OCI-LY7 (cell line): Measurements from ENCODE around the gene LZTS2. TPM values are rescaled to one million over a fixed set of nuclear protein-coding genes. Genes with fewer than 3 reads are reported as not detected.

Experiments used
- BruUV-seq: library from RNA; stranded (reverse); fragments of 400-500 nt; replicated peaks from 2 replicates; lab custom pipeline; 2021; lab: Mats Ljungman, UMichigan
- CTCF ChIA-PET: fragments of 300-600 bp; sonication (Branson Sonifier 250); formaldehyde crosslinking; loops from one replicate; lab custom pipeline; 2022; ENCODE audit warnings: antibody characterized with exemption; ENCODE audit not compliant: unreplicated experiment; lab: Charles Lee
- POLR2A ChIA-PET: fragments of 300-600 bp; sonication (Branson Sonifier 250); formaldehyde crosslinking; loops from one replicate; lab custom pipeline; 2022; ENCODE audit warnings: antibody characterized with exemption; lab: Charles Lee
- DNase-seq: peaks from one replicate; pipeline ENCODE4 v3.0.0-alpha.2; 2015; ENCODE audit warnings: low spot score
- H2AFZ ChIP-seq: fragments of 200-600 bp; sonication (generic), shearing (Covaris generic); 2 replicates; pipeline ENCODE4 v1.6.1; 2014; ENCODE audit warnings: mild to moderate bottlenecking, antibody characterized with exemption, low read length, moderate library complexity
- H3K27ac ChIP-seq: fragments of 200-600 bp; sonication (generic); 2 replicates; pipeline ENCODE4 v1.5.1; 2014; ENCODE audit warnings: mixed run types, low read depth, mild to moderate bottlenecking, moderate library complexity, low read length, inconsistent platforms; ENCODE audit not compliant: poor library complexity, severe bottlenecking
- H3K36me3 ChIP-seq: fragments of 200-600 bp; sonication (generic); 2 replicates; pipeline ENCODE4 v1.6.1; 2014; ENCODE audit warnings: mild to moderate bottlenecking, antibody characterized with exemption, low read length, moderate library complexity, mixed read lengths; ENCODE audit not compliant: insufficient read depth
- H3K4me1 ChIP-seq: fragments of 200-600 bp; sonication (generic); 2 replicates; pipeline ENCODE4 v1.5.1; 2014; ENCODE audit warnings: mild to moderate bottlenecking, low read length; ENCODE audit not compliant: insufficient read depth, poor library complexity, severe bottlenecking
- H3K4me2 ChIP-seq: fragments of 200-600 bp; sonication (generic); 2 replicates; pipeline ENCODE4 v1.6.1; 2014; ENCODE audit warnings: mild to moderate bottlenecking, low read length
- H3K4me3 ChIP-seq: fragments of 200-600 bp; sonication (generic); 2 replicates; pipeline ENCODE4 v1.5.1; 2014; ENCODE audit warnings: mild to moderate bottlenecking, low read depth, low read length; ENCODE audit not compliant: poor library complexity, severe bottlenecking
- H3K79me2 ChIP-seq: fragments of 200-600 bp; sonication (generic); 2 replicates; pipeline ENCODE4 v1.6.1; 2016; ENCODE audit warnings: low read depth, mild to moderate bottlenecking, low read length, moderate library complexity, mixed read lengths; ENCODE audit not compliant: insufficient read depth
- H3K9me2 ChIP-seq: fragments of 200-600 bp; sonication (generic); 2 replicates; pipeline ENCODE4 v1.6.1; 2016; ENCODE audit warnings: mild to moderate bottlenecking, low read length, mixed read lengths; ENCODE audit not compliant: insufficient read depth
- H3K9me3 ChIP-seq: fragments of 200-600 bp; sonication (generic); 2 replicates; pipeline ENCODE4 v1.6.1; 2014; ENCODE audit warnings: mild to moderate bottlenecking, mixed run types, low read length, mixed read lengths
- H4K20me1 ChIP-seq: fragments of 200-600 bp; sonication (generic); 2 replicates; pipeline ENCODE4 v1.6.1; 2014; ENCODE audit warnings: mild to moderate bottlenecking, antibody characterized with exemption, low read length, moderate library complexity, mixed read lengths; ENCODE audit not compliant: insufficient read depth
- CTCF ChIP-seq: fragments of 200-600 bp; sonication (generic); conservative IDR thresholded peaks from 2 replicates; pipeline ENCODE4 v1.5.1; 2014; ENCODE audit warnings: mild to moderate bottlenecking, antibody characterized with exemption, low read length, moderate library complexity, mixed read lengths
- EZH2phosphoT487 ChIP-seq: fragments of 200-600 bp; sonication (generic); IDR thresholded peaks from 2 replicates; pipeline ENCODE4 v1.6.1; 2018; ENCODE audit warnings: low read depth, borderline replicate concordance, mild to moderate bottlenecking, mixed run types, antibody characterized with exemption, low read length, moderate library complexity, mixed read lengths
- intact Hi-C: fragments of 100-400 bp; cut with micrococcal nuclease; formaldehyde crosslinking; loops from one replicate; pipeline ENCODE4 v1.10.0; 2022; ENCODE audit not compliant: unreplicated experiment
- total RNA-seq, 2 experiments: library from RNA; depleted of rRNA in 1 of 2; stranded (reverse); fragments of >200 nt in 1 of 2; shearing (Covaris generic) in 1 of 2; gene quantifications; 2 replicates each; pipeline ENCODE4 v1.2.3, GENCODE V29; 2014 to 2022

The LZTS2 gene
- total RNA-seq, 2 experiments from 2014 or later, result 13.6 to 20.3 TPM

- H2AFZ ChIP-seq, result no peak overlapping the region
- ChIA-PET CTCF (no interaction called here), POLR2A (no interaction called here)
- H3K9me3 ChIP-seq, result no peaks in the 10 kb centered on the region
- no peak for DNase-seq
- H3K4me2 ChIP-seq, result no peak overlapping the region
- H3K9me2 ChIP-seq, result no peaks in the 10 kb centered on the region
- H3K27ac ChIP-seq, result no peak overlapping the region
- no peaks in the 10 kb centered on the region for H3K79me2 ChIP-seq
- H3K36me3 ChIP-seq, result no peaks in the 10 kb centered on the region; the same call in 1 of the 2 replicates
- no peak overlapping the region for H3K4me3 ChIP-seq
- no peaks in the 10 kb centered on the region for H4K20me1 ChIP-seq
- intact Hi-C loops, result no loop called here
- TF ChIP-seq CTCF (no peak), EZH2phosphoT487 (no peak)
- no peaks in the 10 kb centered on the region for H3K4me1 ChIP-seq
- no TSS peak for BruUV-seq
Observed at GRCh38 chr10:100978901-100979195, 20.8 kb upstream of the LZTS2 start.

GRCh38 chr10:100979791-100980272 lies 19.8 kb upstream of the LZTS2 start:
- ChIA-PET CTCF (interaction anchor here (0.5 kb wide), 1 partner anchor 34 kb away, joined by 4 read pairs; no protein-coding TSS in a partner anchor), POLR2A (no interaction called here)
- intact Hi-C loops, result no loop called here
- no peaks in the 10 kb centered on the region for H3K79me2 ChIP-seq
- no peaks in the 10 kb centered on the region for H3K9me2 ChIP-seq
- no peaks in the 10 kb centered on the region for H3K9me3 ChIP-seq
- H3K4me1 ChIP-seq, result no peaks in the 10 kb centered on the region
- BruUV-seq, result no TSS peak
- H4K20me1 ChIP-seq, result no peaks in the 10 kb centered on the region
- no peak for DNase-seq
- TF ChIP-seq CTCF, result no peak
- TF ChIP-seq EZH2phosphoT487, result no peak
- no peak overlapping the region for H3K4me2 ChIP-seq
- H2AFZ ChIP-seq, result no peak overlapping the region
- H3K4me3 ChIP-seq, result no peak overlapping the region
- H3K27ac ChIP-seq, result no peak overlapping the region
- no peaks in the 10 kb centered on the region; the same call in 1 of the 2 replicates for H3K36me3 ChIP-seq

GRCh38 chr10:100980311-100980710 lies 19.3 kb upstream of the LZTS2 start:
- peaks cover 2% of the 10 kb centered on the region for H3K4me1 ChIP-seq
- no peak for DNase-seq
- TF ChIP-seq CTCF (no peak), EZH2phosphoT487 (no peak)
- H3K4me2 ChIP-seq, result no peak overlapping the region
- no peak overlapping the region for H3K4me3 ChIP-seq
- no peak overlapping the region for H2AFZ ChIP-seq
- CTCF ChIA-PET, result interaction anchor here (0.5 kb wide), 1 partner anchor 33 kb away, joined by 4 read pairs; no protein-coding TSS in a partner anchor
- H3K27ac ChIP-seq, result no peak overlapping the region
- H3K9me2 ChIP-seq, result no peaks in the 10 kb centered on the region
- POLR2A ChIA-PET, result no interaction called here
- intact Hi-C loops, result no loop called here
- no peaks in the 10 kb centered on the region for H3K9me3 ChIP-seq
- H3K79me2 ChIP-seq, result no peaks in the 10 kb centered on the region
- H4K20me1 ChIP-seq, result no peaks in the 10 kb centered on the region
- no TSS peak for BruUV-seq
- no peaks in the 10 kb centered on the region; the same call in 1 of the 2 replicates for H3K36me3 ChIP-seq
